Measurements from ENCODE around the gene SELENOH.

Gene SELENOH

GRCh38 chr11:57786436-57786835, 45.1 kb downstream of the SELENOH start:
- no peak for DNase-seq

- no peak for DNase-seq
These were observed 45.8 kb downstream of the SELENOH start for GRCh38 chr11:57787006-57787604.

- no peak for DNase-seq
These were observed 46.8 kb downstream of the SELENOH start for GRCh38 chr11:57787920-57788702.

- no peak for DNase-seq
These were observed 47.4 kb downstream of the SELENOH start for GRCh38 chr11:57788703-57789088.

GRCh38 chr11:57791321-57792059, 50.2 kb downstream of the SELENOH start:
- DNase-seq, result no peak

GRCh38 chr11:57792060-57792541, 50.8 kb downstream of the SELENOH start:
- DNase-seq, result peak; percentile 76 to 82

GRCh38 chr11:57792870-57793269, 51.6 kb downstream of the SELENOH start:
- no peak for DNase-seq
